ENCODE results near the gene COL23A1.

- no peak for TF ChIP-seq CTCF (IDR thresholded peaks at IDR 0.05; ENCODE audit: low read depth, low read length)
- TF ChIP-seq EZH2phosphoT487 (IDR thresholded peaks at IDR 0.05; ENCODE audit: low read depth) = no peak
Measured at GRCh38 chr5:178602752-178603151, 12.6 kb upstream of the COL23A1 start.

Measured in OCI-LY3 (cell line).